ENCODE data around the gene TMEM72. TPM values are rescaled to one million over a fixed set of nuclear protein-coding genes. Genes with fewer than 3 reads are reported as not detected.

Gene TMEM72
- total and polyA plus RNA-seq, 2 donors (not counting 3 experiments of a cell fraction or from before 2014, with no cell fraction given) = not detected

DNA sequence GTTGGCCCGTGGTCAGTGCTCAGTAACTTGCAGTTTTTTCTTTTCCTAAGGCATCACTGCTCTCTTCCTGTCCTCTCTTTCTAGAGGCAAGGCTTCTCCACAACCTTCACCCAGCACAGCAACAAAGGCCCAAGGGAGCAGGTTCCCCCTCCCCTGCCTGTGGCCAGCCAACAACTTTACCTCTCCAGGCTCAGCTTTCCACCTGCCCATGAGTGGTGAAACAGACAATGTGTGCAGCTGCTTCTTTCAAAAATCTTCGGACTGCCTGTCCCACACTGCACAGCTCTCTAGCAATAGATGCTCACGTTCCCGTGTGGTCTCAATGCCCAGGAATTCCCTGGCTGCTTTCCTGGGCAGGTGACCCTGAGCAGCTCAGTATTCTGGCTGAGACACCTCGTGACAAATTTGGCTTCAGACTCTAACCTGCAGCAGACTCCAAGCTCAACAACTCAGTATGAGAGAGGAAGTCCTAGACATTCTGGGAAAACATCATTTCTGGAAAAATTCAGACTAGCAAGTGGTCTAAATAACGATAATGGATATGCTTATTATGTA lies 28.9 kb upstream of the TMEM72 start:
- Histone ChIP-seq H3K4me3 (replicated peaks in 1 of 3; ENCODE audit: insufficient read depth in 1 of 3, low read depth in 1 of 3, low read length in 3 of 3) (no peak overlapping the region), H3K9ac (replicated peaks; ENCODE audit: extremely low read depth, insufficient read depth, low read length) (no peak overlapping the region), H3K4me1 (ENCODE audit: control insufficient read depth, extremely low read depth, insufficient read depth, low read length) (peaks cover 7% of the 10 kb centered on the region), H2AFZ (ENCODE audit: low read depth, low read length) (no peak overlapping the region), H4K20me1 (replicated peaks; ENCODE audit: control insufficient read depth, extremely low read depth, insufficient read depth, low read length) (no peaks in the 10 kb centered on the region), H3K27me3 (ENCODE audit: control insufficient read depth in 2 of 2, insufficient read depth in 2 of 2, low read length in 2 of 2) (peaks cover 2 to 3% of the 10 kb centered on the region in 2 experiments), H3K4me2 (ENCODE audit: insufficient read depth, low read length) (no peak overlapping the region), H3K9me1 (replicated peaks; ENCODE audit: control insufficient read depth, extremely low read depth, insufficient read depth, low read length) (no peaks in the 10 kb centered on the region), H3K79me2 (ENCODE audit: control insufficient read depth, insufficient read depth, low read length) (no peaks in the 10 kb centered on the region), H3K9me3 (replicated peaks; ENCODE audit: control insufficient read depth, insufficient read depth, low read length) (no peaks in the 10 kb centered on the region), H3K36me3 (ENCODE audit: control insufficient read depth in 2 of 2, extremely low read depth in 1 of 2, insufficient read depth in 2 of 2, low read length in 2 of 2) (no peaks in the 10 kb centered on the region), H3K27ac (ENCODE audit: insufficient read depth, low read depth, low read length) (no peak overlapping the region)
- intact Hi-C loops (cut with micrococcal nuclease) = no loop called here
- FAIRE-seq (no peak), DNase-seq (ENCODE audit: low read depth, low spot score) (no peak)
- POLR2A ChIA-PET = no interaction called here
- dilution Hi-C loops (cut with MboI; ENCODE audit: extremely low pct_ligation_motif_present, low sequenced_read_pairs) = no loop called here
- TF ChIP-seq, protein P1, sequence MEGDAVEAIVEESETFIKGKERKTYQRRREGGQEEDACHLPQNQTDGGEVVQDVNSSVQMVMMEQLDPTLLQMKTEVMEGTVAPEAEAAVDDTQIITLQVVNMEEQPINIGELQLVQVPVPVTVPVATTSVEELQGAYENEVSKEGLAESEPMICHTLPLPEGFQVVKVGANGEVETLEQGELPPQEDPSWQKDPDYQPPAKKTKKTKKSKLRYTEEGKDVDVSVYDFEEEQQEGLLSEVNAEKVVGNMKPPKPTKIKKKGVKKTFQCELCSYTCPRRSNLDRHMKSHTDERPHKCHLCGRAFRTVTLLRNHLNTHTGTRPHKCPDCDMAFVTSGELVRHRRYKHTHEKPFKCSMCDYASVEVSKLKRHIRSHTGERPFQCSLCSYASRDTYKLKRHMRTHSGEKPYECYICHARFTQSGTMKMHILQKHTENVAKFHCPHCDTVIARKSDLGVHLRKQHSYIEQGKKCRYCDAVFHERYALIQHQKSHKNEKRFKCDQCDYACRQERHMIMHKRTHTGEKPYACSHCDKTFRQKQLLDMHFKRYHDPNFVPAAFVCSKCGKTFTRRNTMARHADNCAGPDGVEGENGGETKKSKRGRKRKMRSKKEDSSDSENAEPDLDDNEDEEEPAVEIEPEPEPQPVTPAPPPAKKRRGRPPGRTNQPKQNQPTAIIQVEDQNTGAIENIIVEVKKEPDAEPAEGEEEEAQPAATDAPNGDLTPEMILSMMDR (IDR thresholded peaks at IDR 0.05; ENCODE audit: extremely low read depth in 1 of 2, insufficient read depth in 1 of 2, low read depth in 1 of 2, low read length in 2 of 2) = no peak
- TF ChIP-seq GATA2 (IDR thresholded peaks at IDR 0.05; ENCODE audit: insufficient read depth, insufficient read length, low read depth, low read length) = no peak
- no peak for TF ChIP-seq FOS (IDR thresholded peaks at IDR 0.05; ENCODE audit: borderline replicate concordance, insufficient read depth, low read length)
- no peak for TF ChIP-seq EZH2 (IDR thresholded peaks at IDR 0.05; ENCODE audit: borderline replicate concordance, low read depth, low read length, severe bottlenecking)
- TF ChIP-seq POLR2A (IDR thresholded peaks at IDR 0.05; ENCODE audit: low read depth, low read length) = no peak
- TF ChIP-seq MYC (IDR thresholded peaks at IDR 0.05; ENCODE audit: low read depth, low read length) = no peak
- TF ChIP-seq, protein P2, sequence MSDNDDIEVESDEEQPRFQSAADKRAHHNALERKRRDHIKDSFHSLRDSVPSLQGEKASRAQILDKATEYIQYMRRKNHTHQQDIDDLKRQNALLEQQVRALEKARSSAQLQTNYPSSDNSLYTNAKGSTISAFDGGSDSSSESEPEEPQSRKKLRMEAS (IDR thresholded peaks at IDR 0.05; ENCODE audit: insufficient read depth, insufficient read length) = no peak
- TF ChIP-seq POLR2AphosphoS5 (IDR thresholded peaks at IDR 0.05; ENCODE audit: insufficient read depth, low read depth, low read length) = no peak
- no peak for TF ChIP-seq JUN (IDR thresholded peaks at IDR 0.05; ENCODE audit: borderline replicate concordance, insufficient read depth, insufficient read length, low read depth)
- CTCF ChIA-PET = no interaction called here
- no TSS peak for BruUV-seq (replicated peaks)
